H7 (cell line): ENCODE results near the gene CCL15. TPM values are rescaled to one million over a fixed set of nuclear protein-coding genes. Genes with fewer than 3 reads are reported as not detected.

Experiments
- DNase-seq: peaks from one replicate; pipeline ENCODE4 v3.0.0; 2012
- H3K27me3 ChIP-seq: 2 replicates; pipeline ENCODE4 v1.6.0; 2011; ENCODE audit warnings: mild to moderate bottlenecking, low read length; ENCODE audit not compliant: control insufficient read depth, insufficient read depth
- H3K36me3 ChIP-seq: replicated peaks from 2 replicates; pipeline ENCODE4 v1.5.1; 2011; ENCODE audit warnings: low read length; ENCODE audit not compliant: control insufficient read depth, insufficient read depth
- H3K4me3 ChIP-seq: 2 replicates; pipeline ENCODE4 v1.5.1; 2011; ENCODE audit warnings: low read depth, mild to moderate bottlenecking, control low read depth, low read length, moderate library complexity; ENCODE audit not compliant: insufficient read depth
- total RNA-seq: library from RNA; depleted of rRNA; stranded (reverse); fragments of >200 nt; shearing (Covaris generic); gene quantifications from 2 replicates; pipeline ENCODE4 v1.2.3, GENCODE V29; 2014

The CCL15 gene
- total RNA-seq, 1 experiment from 2014 or later: not detected

DNA sequence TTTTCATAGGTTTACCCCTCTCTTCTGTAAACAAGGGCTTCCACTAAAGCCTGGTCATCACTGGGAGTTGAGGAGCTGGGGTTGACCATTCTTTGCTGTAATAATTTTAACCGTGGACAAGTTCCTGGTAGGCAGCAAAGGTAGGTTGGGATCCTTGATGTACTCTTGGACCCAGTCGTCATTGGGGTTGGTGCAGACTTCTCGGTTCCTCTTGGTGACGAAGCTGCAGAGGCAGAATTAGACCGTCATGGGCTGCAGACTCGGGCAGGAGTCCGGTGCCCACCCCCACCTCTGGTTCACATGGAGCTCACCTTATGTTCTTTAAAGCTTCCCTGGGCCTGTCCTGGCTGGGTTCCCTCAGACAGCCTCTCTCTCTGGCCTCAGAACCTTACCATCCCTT lies 23.8 kb downstream of the CCL15 start:
- H3K36me3 ChIP-seq: no peaks in the 10 kb centered on the region
- no peak for DNase-seq
- no peak overlapping the region for H3K4me3 ChIP-seq
- no peaks in the 10 kb centered on the region for H3K27me3 ChIP-seq

DNA sequence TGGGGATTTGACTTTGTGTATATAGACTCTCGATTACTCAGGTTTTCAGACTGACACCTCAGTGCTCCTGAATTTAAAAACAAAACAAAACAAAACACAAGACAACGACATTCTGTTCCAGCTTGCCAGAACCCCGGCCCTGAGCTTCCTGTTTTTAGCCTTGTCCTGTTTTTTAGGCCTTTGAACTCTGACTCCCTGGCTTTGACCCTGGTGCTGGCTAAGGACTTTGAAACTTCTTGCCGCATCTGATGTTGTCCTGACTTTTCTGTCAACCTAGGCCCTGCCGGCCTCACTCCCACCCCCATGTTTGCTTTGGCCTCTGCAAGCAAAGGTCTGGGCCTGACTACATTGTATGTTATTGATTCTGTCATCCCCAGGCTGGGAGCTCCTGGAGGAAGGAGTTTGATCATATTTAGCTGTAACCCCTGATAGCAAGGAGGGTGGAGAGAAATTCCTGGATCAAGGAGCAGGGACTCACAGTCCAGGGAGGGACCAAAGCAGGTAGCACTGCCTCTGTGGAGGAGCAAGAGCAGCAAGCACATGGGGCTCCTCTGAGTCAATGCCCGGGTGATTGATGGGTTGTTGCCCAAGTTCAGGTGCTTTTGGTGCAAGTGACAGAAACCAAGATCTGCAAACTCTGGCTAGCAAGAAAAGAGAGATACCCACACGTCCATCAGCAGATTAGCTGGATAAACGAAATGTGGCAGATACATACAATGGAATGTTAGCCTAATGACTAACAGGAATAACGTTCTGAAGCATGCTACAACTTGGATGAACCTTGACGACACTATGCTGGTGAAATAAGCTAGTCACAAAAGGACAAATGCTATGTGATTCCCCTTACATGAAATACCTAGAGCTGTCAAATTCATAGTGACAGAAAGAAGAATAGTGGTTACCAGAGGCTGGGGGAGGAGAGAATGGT lies 27.8 kb downstream of the CCL15 start:
- no peaks in the 10 kb centered on the region for H3K27me3 ChIP-seq
- H3K4me3 ChIP-seq: no peak overlapping the region
- no peaks in the 10 kb centered on the region for H3K36me3 ChIP-seq
- no peak for DNase-seq

DNA sequence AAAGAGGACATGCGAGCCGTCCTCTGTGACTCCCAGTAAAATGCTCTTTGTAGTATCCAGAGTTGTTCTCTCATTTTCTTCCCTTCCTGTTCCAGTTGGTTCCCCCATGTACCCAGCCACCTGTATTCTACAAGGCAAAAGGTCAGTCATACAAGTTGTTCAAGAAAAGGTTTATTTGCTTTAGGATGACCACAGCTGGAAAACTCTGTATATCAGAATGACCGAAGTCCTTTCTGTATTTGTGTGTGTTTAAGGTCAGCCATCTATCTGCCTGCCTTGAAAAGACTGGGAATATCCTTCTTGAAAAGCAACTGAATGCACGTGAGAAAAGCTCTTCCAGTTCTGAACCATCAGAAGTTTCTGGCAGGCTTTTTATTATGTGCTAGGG lies 28.4 kb downstream of the CCL15 start:
- Histone ChIP-seq H3K36me3 (no peaks in the 10 kb centered on the region), H3K27me3 (no peaks in the 10 kb centered on the region), H3K4me3 (no peak overlapping the region)
- DNase-seq: no peak

DNA sequence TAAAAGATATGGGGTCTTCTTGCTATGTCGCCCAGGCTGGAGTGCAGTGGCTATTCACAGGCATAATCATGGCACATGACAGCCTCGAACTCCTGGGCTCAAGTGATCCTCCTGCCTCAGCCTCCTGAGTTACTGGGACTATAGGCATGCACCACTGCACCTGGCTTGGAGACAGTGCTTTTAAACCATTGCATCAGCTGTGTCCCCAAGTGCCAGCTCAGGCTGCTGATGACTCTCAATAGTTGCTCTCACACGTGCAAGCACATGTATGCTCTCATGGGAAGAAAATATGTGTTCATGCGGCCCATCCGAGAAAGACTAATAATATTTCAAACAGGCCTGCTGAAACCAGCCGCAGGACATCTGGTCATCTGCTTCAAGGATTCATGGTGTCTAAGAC lies 28.8 kb downstream of the CCL15 start:
- no peak overlapping the region for H3K4me3 ChIP-seq
- no peaks in the 10 kb centered on the region for H3K27me3 ChIP-seq
- no peak for DNase-seq
- H3K36me3 ChIP-seq: no peaks in the 10 kb centered on the region

DNA sequence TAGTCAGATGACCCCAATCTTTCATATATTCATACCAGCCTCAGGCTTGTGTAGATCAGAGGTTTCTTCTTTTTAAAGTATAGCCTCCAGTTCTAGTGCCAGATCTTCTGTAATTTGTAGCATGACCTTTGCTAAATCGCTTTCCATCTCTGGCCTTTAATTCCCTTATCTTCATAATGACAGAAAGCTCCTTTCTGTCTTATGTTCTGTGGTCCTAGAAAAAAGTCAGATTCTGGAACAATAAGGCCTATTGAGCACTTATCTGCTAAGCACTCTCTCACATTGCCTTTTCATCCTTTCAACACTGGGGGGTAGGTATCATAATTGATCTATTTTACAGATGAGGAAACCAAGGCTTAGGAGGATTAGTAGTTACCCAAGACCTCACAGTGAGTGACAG lies 29.3 kb downstream of the CCL15 start:
- no peak for DNase-seq
- Histone ChIP-seq H3K4me3 (no peak overlapping the region), H3K36me3 (no peaks in the 10 kb centered on the region), H3K27me3 (no peaks in the 10 kb centered on the region)

DNA sequence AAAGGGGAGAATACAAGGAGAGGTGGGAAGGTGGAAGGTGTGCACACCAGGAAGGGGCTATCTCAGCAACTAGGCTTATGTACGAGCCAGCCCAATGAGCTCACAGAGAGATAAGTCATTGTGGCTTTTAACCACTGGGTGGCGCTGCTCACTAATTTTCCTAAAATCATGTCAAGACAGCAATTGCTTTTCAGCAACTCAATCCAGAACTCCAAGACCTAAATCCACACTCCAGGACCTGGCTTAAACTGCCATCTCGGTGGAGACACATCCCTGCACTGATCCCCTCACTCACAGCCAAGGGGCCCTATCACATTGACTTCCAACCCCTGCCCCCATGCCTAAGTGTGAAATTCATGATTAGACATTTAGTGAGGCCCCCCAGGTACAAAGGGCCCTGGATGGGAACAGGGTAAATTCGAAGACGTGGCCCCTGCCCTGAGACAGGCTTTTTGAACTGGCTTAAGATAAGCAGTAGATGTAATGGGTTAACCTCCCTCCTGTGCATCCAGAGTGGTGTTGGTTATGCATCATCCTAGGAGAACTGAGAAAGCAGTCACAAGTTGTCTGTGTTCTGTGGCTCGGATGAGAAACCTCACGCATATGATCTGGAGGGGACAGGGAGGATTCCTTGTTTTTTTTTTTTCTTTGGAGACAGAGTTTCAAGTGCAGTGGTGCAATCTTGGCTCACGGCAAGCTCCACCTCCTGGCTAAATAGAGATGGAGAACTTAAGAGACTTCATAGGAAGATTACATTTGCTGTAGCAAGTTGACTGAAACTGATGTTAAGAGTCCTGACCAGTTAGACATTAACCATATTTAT lies 31.6 kb downstream of the CCL15 start:
- DNase-seq: peak; percentile 70
- Histone ChIP-seq H3K36me3 (no peaks in the 10 kb centered on the region), H3K4me3 (no peak overlapping the region), H3K27me3 (no peaks in the 10 kb centered on the region)

DNA sequence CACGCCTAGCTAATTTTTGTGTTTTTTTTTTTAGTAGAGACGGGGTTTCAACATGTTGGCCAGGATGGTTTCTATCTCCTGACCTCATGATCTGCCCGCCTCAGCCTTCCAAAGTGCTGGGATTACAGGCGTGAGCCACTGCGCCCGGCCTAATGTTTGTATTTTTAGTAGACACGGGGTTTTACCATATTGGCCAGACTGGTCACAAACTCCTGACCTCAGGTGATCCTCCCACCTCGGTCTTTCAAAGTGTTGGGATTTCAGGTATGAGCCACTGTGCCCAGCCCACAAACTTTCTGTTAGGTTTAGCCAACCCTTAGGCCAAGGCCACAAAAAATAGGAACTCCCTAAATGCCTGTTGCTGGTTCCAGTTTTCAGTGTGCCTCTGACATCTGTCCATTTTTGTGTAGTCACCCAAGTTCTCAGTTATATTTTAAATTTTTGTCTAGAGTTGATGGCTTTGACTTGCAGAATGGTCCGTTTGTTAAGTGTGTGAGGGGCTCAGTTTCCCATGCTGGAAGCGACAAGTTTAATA lies 32.8 kb downstream of the CCL15 start:
- Histone ChIP-seq H3K4me3 (no peak overlapping the region), H3K36me3 (no peaks in the 10 kb centered on the region), H3K27me3 (no peaks in the 10 kb centered on the region)
- DNase-seq: no peak

DNA sequence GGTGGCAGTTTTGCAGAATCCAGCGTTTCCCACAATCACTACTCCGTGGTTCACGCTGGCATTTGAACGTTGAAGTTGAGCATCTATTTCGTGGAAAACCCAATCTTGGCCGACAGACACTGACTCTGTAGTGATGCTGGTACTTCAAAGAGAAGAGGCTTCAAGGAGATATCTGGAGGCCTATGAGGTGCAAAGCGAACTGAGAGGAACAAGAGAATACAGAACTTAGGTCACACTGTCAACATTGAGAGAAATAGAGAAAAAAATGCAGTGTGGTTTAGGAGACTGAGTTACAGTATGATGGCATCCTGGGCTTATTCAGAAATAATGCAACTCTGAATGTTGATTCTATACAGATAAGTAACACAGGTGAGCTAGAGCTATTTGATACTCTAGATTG lies 36.1 kb downstream of the CCL15 start:
- no peaks in the 10 kb centered on the region for H3K36me3 ChIP-seq
- no peak overlapping the region for H3K4me3 ChIP-seq
- DNase-seq: no peak
- no peaks in the 10 kb centered on the region for H3K27me3 ChIP-seq

DNA sequence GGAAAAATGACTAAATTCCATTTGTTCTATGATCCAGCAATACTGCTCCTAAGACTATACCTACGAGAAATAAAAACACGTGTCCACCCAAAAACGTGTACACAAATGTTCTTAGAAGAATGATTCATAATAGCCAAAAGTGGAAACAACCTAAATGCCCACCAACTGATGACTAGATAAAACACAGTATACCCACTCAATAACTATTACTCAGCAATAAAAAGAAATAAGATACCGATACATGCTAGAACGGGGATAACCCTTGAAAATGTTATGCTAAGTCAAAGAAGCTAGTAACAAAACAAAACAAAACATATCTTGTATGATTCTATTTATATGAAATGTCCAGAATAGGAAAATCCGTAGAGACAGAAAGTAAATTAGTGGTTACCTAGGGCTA lies 37.7 kb downstream of the CCL15 start:
- DNase-seq: no peak
- Histone ChIP-seq H3K4me3 (no peak overlapping the region), H3K27me3 (no peaks in the 10 kb centered on the region), H3K36me3 (no peaks in the 10 kb centered on the region)

DNA sequence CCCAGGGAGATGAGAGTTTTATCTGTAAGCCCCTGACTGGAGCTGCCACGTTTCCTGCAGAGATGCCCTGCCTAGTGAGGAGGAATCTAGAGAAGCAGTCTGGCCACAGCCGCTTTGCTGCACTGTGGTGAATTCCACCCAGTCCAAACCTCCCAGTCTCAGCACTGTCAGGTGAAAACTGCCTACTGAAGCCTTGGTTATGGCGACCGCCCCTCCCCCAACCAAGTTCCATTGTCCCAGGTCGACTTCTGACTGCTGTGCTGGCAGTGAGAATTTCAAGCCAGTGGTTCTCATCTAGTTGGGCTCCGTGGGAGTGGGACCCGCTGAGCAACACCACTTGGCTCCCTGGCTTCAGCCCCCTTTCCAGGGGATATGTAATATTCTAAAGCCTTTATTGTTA lies 47.6 kb downstream of the CCL15 start:
- Histone ChIP-seq H3K36me3 (no peaks in the 10 kb centered on the region), H3K27me3 (no peaks in the 10 kb centered on the region), H3K4me3 (no peak overlapping the region)
- DNase-seq: no peak

DNA sequence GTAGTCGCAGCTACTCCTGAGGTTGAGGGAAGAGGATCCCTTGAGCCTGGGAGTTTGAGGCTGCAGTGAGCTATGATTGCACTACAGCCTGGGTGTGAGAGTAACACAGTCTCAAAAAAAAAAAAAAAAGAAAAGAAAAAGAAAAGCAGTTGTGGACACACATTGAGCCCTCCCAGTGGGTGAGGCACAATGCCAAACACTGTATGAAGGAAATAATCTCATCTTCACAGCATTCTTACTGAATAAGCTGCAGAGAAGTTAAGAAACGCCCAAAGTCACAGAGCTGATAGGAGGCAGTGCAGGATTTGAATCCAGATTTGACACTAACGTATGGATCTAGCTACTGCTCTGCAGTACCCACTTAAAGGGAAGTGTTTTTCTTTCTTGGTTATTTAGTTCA lies 52.0 kb downstream of the CCL15 start:
- Histone ChIP-seq H3K4me3 (no peak overlapping the region), H3K36me3 (no peaks in the 10 kb centered on the region), H3K27me3 (no peaks in the 10 kb centered on the region)
- no peak for DNase-seq

DNA sequence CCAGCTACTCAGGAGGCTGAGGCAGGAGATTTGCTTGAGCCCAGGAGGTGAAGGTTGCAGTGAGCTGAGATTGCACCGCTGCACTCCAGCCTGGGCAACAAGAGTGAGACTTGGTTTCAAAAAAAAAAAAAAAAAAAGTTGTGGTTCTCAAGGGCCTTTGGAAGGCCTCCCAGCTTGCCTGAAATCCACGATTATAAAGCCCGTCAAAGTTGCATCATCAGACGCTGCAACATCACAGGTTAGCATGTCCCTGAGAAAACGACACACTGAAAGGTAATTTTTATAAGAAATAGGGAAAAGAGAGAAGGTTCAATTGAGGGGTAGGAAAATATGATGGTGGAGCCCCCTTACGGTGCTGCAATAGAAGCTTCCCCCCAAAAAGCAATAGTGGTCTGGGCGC lies 53.3 kb downstream of the CCL15 start:
- Histone ChIP-seq H3K27me3 (no peaks in the 10 kb centered on the region), H3K4me3 (no peak overlapping the region), H3K36me3 (no peaks in the 10 kb centered on the region)
- no peak for DNase-seq
